Activated CD8-positive, alpha-beta memory T cell treated with anti-CD3 and anti-CD28 coated beads for 36 hours (primary cell): Measurements from ENCODE around the gene ITPR2. TPM values are rescaled to one million over a fixed set of nuclear protein-coding genes. Genes with fewer than 3 reads are reported as not detected.
"Not testable (repeated sequence)": the region's sequence is repeated elsewhere in the genome, so short reads cannot be mapped to it uniquely, and the experiment has no call there.

Experiments used
- CTCF ChIA-PET: fragments of 350-600 bp; sonication (Branson Sonifier 250); formaldehyde crosslinking; loops from one replicate; lab custom pipeline; 2021; ENCODE audit warnings: antibody characterized with exemption; lab: Charles Lee
- POLR2A ChIA-PET: fragments of 350-600 bp; sonication (Branson Sonifier 250); formaldehyde crosslinking; loops from one replicate; lab custom pipeline; 2021; ENCODE audit warnings: antibody characterized with exemption; lab: Charles Lee
- total RNA-seq, 2 experiments: library from RNA; stranded (reverse); gene quantifications; one replicate each; pipeline ENCODE4 v1.2.3, GENCODE V29; 2021

ITPR2 gene
- total RNA-seq, 2 experiments from 2014 or later = 27.0 to 28.6 TPM

- POLR2A ChIA-PET = no interaction called here
- CTCF ChIA-PET = no interaction called here
Observed at GRCh38 chr12:26773313-26774104, 59.5 kb downstream of the ITPR2 start.

GRCh38 chr12:26771861-26772260 is 61.1 kb downstream of the ITPR2 start:
- ChIA-PET POLR2A (no interaction called here), CTCF (no interaction called here)

GRCh38 chr12:26770239-26771070 is 62.5 kb downstream of the ITPR2 start:
- POLR2A ChIA-PET = no interaction called here
- CTCF ChIA-PET = no interaction called here

- CTCF ChIA-PET = no interaction called here
Observed at GRCh38 chr12:26769611-26770010, 63.4 kb downstream of the ITPR2 start.

GRCh38 chr12:26768611-26769603 is 64.1 kb downstream of the ITPR2 start:
- CTCF ChIA-PET = no interaction called here
- POLR2A ChIA-PET = no interaction called here

More at GRCh38 chr12:26769611-26770010, 63.4 kb downstream of the ITPR2 start:
- POLR2A ChIA-PET = no interaction called here

GRCh38 chr12:26767865-26768264 is 65.1 kb downstream of the ITPR2 start:
- POLR2A ChIA-PET = no interaction called here
- CTCF ChIA-PET = interaction anchor here (0.6 kb wide), 1 partner anchor 254 kb away, joined by 3 read pairs; no protein-coding TSS in a partner anchor

- CTCF ChIA-PET = no interaction called here
- POLR2A ChIA-PET = no interaction called here
Observed at GRCh38 chr12:26767116-26767515, 65.9 kb downstream of the ITPR2 start.

GRCh38 chr12:26762186-26762585 is 70.8 kb downstream of the ITPR2 start:
- CTCF ChIA-PET = no interaction called here
- POLR2A ChIA-PET = no interaction called here

GRCh38 chr12:26761775-26762174 is 71.2 kb downstream of the ITPR2 start:
- POLR2A ChIA-PET = no interaction called here
- CTCF ChIA-PET = no interaction called here

- ChIA-PET CTCF (no interaction called here), POLR2A (no interaction called here)
Observed at GRCh38 chr12:26760657-26761293, 72.2 kb downstream of the ITPR2 start.

GRCh38 chr12:26755362-26755761 is 77.6 kb downstream of the ITPR2 start:
- CTCF ChIA-PET, POLR2A ChIA-PET: not testable (repeated sequence)

GRCh38 chr12:26754148-26754547 is 78.8 kb downstream of the ITPR2 start:
- POLR2A ChIA-PET = no interaction called here

GRCh38 chr12:26751179-26751578 is 81.8 kb downstream of the ITPR2 start:
- CTCF ChIA-PET = no interaction called here
- POLR2A ChIA-PET = no interaction called here

More at GRCh38 chr12:26754148-26754547, 78.8 kb downstream of the ITPR2 start:
- CTCF ChIA-PET = no interaction called here

GRCh38 chr12:26750531-26751175 is 82.3 kb downstream of the ITPR2 start:
- CTCF ChIA-PET = no interaction called here
- POLR2A ChIA-PET = no interaction called here

GRCh38 chr12:26749781-26750180 is 83.2 kb downstream of the ITPR2 start:
- POLR2A ChIA-PET = no interaction called here
- CTCF ChIA-PET = no interaction called here

GRCh38 chr12:26748741-26749431 is 84.1 kb downstream of the ITPR2 start:
- CTCF ChIA-PET = no interaction called here
- POLR2A ChIA-PET = no interaction called here

GRCh38 chr12:26748412-26748740 is 84.6 kb downstream of the ITPR2 start:
- CTCF ChIA-PET = no interaction called here
- POLR2A ChIA-PET = no interaction called here

- CTCF ChIA-PET = interaction anchor here (0.6 kb wide), 1 partner anchor 1153 kb away, joined by 3 read pairs; no protein-coding TSS in a partner anchor
- POLR2A ChIA-PET = no interaction called here
Observed at GRCh38 chr12:26746121-26746714, 86.8 kb downstream of the ITPR2 start.
